HL-60 (cell line): ENCODE data around the gene TRIM7.

Experiments
- DNase-seq, 2 experiments: peaks; one replicate each; pipeline ENCODE4 v3.0.0-alpha.2; 2010 to 2020; ENCODE audit warnings: low read depth in 1 of 2, low spot score in 1 of 2
- H3K27ac ChIP-seq: fragments of 250-450 bp; sonication (Bioruptor Pico); replicated peaks from 2 replicates; pipeline ENCODE4 v1.5.1; 2020; ENCODE audit warnings: mild to moderate bottlenecking, moderate library complexity
- H3K27me3 ChIP-seq: fragments of 250-450 bp; sonication (Bioruptor Pico); 2 replicates; pipeline ENCODE4 v1.5.1; 2021; ENCODE audit warnings: mild to moderate bottlenecking, moderate library complexity; ENCODE audit not compliant: insufficient read depth, poor library complexity, severe bottlenecking
- H3K4me3 ChIP-seq: replicated peaks from 2 replicates; pipeline ENCODE4 v1.5.1; 2011; ENCODE audit warnings: mild to moderate bottlenecking, control low read depth, low read length; ENCODE audit not compliant: insufficient read depth
- GABPA ChIP-seq: IDR thresholded peaks from 2 replicates; pipeline ENCODE4 v1.6.1; 2012; ENCODE audit warnings: low read depth
- POLR2AphosphoS5 ChIP-seq: IDR thresholded peaks from 2 replicates; pipeline ENCODE4 v1.6.1; 2012; ENCODE audit warnings: low read depth
- SPI1 ChIP-seq: IDR thresholded peaks from 2 replicates; pipeline ENCODE4 v1.6.1; 2012; ENCODE audit warnings: low read depth, mild to moderate bottlenecking, borderline replicate concordance
- TF ChIP-seq, protein P1 (sequence below): IDR thresholded peaks from one replicate; pipeline ENCODE4 v1.5.1; 2011; ENCODE audit warnings: low read length, control low read depth, inconsistent platforms; ENCODE audit not compliant: insufficient read depth
- TF ChIP-seq, protein P2 (sequence below): IDR thresholded peaks from 2 replicates; pipeline ENCODE4 v1.6.1; 2012; ENCODE audit warnings: low read depth; ENCODE audit not compliant: insufficient replicate concordance

Gene TRIM7

DNA sequence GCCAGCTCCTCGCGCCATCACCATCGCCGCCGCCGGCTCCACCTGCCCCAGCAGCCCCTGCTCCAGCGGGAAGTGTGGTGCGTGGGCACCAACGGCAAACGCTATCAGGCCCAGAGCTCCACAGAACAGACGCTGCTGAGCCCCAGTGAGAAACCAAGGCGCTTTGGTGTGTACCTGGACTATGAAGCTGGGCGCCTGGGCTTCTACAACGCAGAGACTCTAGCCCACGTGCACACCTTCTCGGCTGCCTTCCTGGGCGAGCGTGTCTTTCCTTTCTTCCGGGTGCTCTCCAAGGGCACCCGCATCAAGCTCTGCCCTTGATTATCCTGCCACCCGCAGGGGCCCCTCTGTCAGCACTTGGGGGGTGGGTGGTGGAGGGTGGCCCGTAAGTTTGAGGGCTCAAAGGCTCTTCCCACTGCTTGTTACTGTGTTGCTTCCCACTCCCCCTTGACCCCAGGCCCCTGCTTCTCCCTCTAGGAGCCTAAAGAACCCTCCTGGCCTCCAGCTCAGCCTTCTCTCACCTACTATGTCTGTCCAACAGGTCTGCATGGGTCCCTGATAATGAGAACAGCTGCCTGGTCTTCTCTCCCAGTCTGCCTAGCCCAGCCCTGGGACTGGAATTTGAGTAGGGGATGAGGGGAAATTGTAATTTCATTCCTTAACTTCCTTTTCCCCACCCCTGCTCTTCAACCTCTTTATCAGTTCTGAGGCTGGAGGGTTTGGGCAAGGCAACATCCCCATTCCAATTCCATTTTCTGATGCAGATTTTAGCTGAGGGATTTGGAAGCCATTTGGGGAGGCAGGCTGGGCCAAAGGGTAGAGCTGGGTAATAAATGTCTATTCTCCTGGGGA is 29.7 kb upstream of the TRIM7 start:
- DNase-seq, result no peak
- Histone ChIP-seq H3K27me3 (no peaks in the 10 kb centered on the region), H3K4me3 (no peak overlapping the region), H3K27ac (no peak overlapping the region)
- TF ChIP-seq, protein P1, sequence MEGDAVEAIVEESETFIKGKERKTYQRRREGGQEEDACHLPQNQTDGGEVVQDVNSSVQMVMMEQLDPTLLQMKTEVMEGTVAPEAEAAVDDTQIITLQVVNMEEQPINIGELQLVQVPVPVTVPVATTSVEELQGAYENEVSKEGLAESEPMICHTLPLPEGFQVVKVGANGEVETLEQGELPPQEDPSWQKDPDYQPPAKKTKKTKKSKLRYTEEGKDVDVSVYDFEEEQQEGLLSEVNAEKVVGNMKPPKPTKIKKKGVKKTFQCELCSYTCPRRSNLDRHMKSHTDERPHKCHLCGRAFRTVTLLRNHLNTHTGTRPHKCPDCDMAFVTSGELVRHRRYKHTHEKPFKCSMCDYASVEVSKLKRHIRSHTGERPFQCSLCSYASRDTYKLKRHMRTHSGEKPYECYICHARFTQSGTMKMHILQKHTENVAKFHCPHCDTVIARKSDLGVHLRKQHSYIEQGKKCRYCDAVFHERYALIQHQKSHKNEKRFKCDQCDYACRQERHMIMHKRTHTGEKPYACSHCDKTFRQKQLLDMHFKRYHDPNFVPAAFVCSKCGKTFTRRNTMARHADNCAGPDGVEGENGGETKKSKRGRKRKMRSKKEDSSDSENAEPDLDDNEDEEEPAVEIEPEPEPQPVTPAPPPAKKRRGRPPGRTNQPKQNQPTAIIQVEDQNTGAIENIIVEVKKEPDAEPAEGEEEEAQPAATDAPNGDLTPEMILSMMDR, result no peak
- TF ChIP-seq SPI1 (no peak), GABPA (no peak), POLR2AphosphoS5 (peak; percentile 61; the same call in 1 of the 2 replicates)
- TF ChIP-seq, protein P2, sequence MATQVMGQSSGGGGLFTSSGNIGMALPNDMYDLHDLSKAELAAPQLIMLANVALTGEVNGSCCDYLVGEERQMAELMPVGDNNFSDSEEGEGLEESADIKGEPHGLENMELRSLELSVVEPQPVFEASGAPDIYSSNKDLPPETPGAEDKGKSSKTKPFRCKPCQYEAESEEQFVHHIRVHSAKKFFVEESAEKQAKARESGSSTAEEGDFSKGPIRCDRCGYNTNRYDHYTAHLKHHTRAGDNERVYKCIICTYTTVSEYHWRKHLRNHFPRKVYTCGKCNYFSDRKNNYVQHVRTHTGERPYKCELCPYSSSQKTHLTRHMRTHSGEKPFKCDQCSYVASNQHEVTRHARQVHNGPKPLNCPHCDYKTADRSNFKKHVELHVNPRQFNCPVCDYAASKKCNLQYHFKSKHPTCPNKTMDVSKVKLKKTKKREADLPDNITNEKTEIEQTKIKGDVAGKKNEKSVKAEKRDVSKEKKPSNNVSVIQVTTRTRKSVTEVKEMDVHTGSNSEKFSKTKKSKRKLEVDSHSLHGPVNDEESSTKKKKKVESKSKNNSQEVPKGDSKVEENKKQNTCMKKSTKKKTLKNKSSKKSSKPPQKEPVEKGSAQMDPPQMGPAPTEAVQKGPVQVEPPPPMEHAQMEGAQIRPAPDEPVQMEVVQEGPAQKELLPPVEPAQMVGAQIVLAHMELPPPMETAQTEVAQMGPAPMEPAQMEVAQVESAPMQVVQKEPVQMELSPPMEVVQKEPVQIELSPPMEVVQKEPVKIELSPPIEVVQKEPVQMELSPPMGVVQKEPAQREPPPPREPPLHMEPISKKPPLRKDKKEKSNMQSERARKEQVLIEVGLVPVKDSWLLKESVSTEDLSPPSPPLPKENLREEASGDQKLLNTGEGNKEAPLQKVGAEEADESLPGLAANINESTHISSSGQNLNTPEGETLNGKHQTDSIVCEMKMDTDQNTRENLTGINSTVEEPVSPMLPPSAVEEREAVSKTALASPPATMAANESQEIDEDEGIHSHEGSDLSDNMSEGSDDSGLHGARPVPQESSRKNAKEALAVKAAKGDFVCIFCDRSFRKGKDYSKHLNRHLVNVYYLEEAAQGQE, result no peak

DNA sequence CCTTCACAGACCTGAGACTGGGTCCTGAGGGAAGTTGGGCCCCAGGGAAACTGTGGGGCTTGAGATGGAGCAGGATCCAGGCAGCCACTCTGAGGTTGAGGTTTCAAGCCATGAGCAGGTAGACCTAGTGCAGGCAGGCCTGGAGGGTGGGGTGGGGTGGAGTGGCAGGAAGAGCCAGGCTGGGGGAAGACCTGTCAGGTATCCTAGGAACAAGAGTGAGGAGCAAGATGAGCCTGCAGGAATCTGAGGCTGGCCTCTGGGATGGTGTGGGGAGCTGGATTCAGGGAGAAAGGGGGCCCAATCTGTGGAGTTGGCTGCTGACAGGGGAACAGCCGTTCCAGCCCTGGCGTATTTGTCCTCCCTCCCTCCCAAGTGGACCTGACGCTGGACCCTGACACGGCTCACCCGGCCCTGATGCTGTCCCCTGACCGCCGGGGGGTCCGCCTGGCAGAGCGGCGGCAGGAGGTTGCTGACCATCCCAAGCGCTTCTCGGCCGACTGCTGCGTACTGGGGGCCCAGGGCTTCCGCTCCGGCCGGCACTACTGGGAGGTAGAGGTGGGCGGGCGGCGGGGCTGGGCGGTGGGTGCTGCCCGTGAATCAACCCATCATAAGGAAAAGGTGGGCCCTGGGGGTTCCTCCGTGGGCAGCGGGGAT is 28.9 kb upstream of the TRIM7 start:
- Histone ChIP-seq H3K4me3 (no peak overlapping the region), H3K27ac (no peak overlapping the region), H3K27me3 (no peaks in the 10 kb centered on the region)
- peak; percentile 38 for TF ChIP-seq POLR2AphosphoS5
- TF ChIP-seq GABPA, result no peak
- DNase-seq, result no peak

DNA sequence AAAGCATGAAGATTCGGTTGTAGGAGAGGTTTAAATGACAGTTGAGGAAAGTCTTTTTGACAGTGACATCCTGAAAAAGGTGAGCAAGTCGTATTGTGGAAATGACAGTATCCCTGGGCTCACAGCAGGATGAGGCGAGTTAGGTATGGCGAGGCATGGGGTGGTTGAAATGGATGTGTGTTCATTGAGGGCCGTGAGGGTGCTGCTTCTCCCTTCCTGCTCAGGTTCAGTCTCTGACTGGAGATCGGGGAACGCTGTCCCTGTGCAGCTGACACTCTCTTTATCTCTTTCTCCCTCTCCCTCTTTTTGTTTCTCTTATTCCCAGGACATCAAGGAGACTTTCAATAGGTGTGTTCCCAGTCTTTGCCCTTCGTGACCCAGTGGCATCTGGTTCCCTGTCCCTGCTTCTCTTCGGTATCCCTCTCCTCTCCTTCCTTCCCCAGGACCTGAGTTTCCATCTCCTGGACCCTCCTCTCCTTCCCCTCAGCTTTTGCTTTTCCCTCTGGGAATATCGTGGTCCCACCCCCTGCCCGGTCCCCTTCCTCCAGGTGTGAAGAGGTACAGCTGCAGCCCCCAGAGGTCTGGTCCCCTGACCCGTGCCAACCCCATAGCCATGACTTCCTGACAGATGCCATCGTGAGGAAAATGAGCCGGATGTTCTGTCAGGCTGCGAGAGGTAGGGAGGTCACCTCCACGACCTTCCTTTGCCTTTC is 28.2 kb upstream of the TRIM7 start:
- no peak for TF ChIP-seq GABPA
- no peak for TF ChIP-seq POLR2AphosphoS5
- TF ChIP-seq, protein P2, result no peak
- TF ChIP-seq, protein P1, result no peak
- TF ChIP-seq SPI1, result no peak
- no peak for DNase-seq
- Histone ChIP-seq H3K27me3 (no peaks in the 10 kb centered on the region), H3K27ac (no peak overlapping the region), H3K4me3 (no peak overlapping the region)

DNA sequence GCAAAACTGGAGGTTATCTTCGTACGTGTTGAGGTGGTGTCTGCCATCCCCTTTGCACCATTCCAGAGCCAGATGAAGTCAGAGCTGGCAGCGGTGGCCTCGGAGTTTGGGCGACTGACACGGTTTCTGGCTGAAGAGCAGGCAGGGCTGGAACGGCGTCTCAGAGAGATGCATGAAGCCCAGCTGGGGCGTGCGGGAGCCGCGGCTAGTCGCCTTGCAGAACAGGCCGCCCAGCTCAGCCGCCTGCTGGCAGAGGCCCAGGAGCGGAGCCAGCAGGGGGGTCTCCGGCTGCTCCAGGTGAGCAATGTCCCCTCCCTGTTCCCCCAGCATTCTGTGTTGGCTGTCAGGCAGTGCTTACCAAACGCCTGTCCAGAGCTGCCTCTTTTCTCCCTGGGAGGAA is 27.6 kb upstream of the TRIM7 start:
- Histone ChIP-seq H3K27ac (no peak overlapping the region), H3K27me3 (no peaks in the 10 kb centered on the region), H3K4me3 (no peak overlapping the region)
- TF ChIP-seq, protein P2, result no peak
- TF ChIP-seq SPI1 (no peak), POLR2AphosphoS5 (no peak), GABPA (no peak)
- TF ChIP-seq, protein P1, result no peak
- no peak for DNase-seq
